ENCODE measurements around the gene CYFIP1.
"Not testable (repeated sequence)": the region's sequence is repeated elsewhere in the genome, so short reads cannot be mapped to it uniquely, and the experiment has no call there.

The CYFIP1 gene

GRCh38 chr15:22992024-22992326 lies 11.8 kb upstream of the CYFIP1 start:
- Histone ChIP-seq H3K9me3 (ENCODE audit: insufficient read depth, low read length) (no peaks in the 10 kb centered on the region), H4K20me1 (ENCODE audit: insufficient read depth, low read length) (no peaks in the 10 kb centered on the region), H3K4me3 (ENCODE audit: low read length) (no peak overlapping the region), H3K27ac (ENCODE audit: low read length) (no peak overlapping the region), H3K4me1 (ENCODE audit: low read length) (no peaks in the 10 kb centered on the region), H3K9ac (ENCODE audit: low read length) (no peak overlapping the region), H3K4me2 (ENCODE audit: low read length) (no peak overlapping the region), H3K79me2 (ENCODE audit: low read length) (no peaks in the 10 kb centered on the region), H3K36me3 (replicated peaks; ENCODE audit: low read depth, low read length) (peaks cover 7% of the 10 kb centered on the region), H3K27me3 (ENCODE audit: low read depth, low read length) (no peaks in the 10 kb centered on the region), H2AFZ (ENCODE audit: low read depth, low read length) (no peak overlapping the region)
- no peak for TF ChIP-seq CTCF (IDR thresholded peaks at IDR 0.05; ENCODE audit: low read depth, low read length)
- no peak for TF ChIP-seq EZH2phosphoT487 (IDR thresholded peaks at IDR 0.05; ENCODE audit: low read depth)

- no peak for TF ChIP-seq EZH2phosphoT487 (IDR thresholded peaks at IDR 0.05; ENCODE audit: low read depth)
- TF ChIP-seq CTCF (IDR thresholded peaks at IDR 0.05; ENCODE audit: low read depth, low read length): no peak
- H3K79me2 ChIP-seq (ENCODE audit: low read length): no peaks in the 10 kb centered on the region
- no peak overlapping the region for H3K4me2 ChIP-seq (ENCODE audit: low read length)
Observed at GRCh38 chr15:22989576-22990477, 9.7 kb upstream of the CYFIP1 start.

GRCh38 chr15:22988811-22989210 lies 8.6 kb upstream of the CYFIP1 start:
- H3K9ac ChIP-seq (ENCODE audit: low read length): no peak overlapping the region
- no peaks in the 10 kb centered on the region for H3K4me1 ChIP-seq (ENCODE audit: low read length)
- H3K27ac ChIP-seq (ENCODE audit: low read length): no peak overlapping the region
- no peak overlapping the region for H3K4me2 ChIP-seq (ENCODE audit: low read length)
- no peak overlapping the region for H3K4me3 ChIP-seq (ENCODE audit: low read length)
- no peak overlapping the region for H2AFZ ChIP-seq (ENCODE audit: low read depth, low read length)
- H3K79me2 ChIP-seq (ENCODE audit: low read length): no peaks in the 10 kb centered on the region
- H4K20me1 ChIP-seq (ENCODE audit: insufficient read depth, low read length): no peaks in the 10 kb centered on the region
- no peak for TF ChIP-seq CTCF (IDR thresholded peaks at IDR 0.05; ENCODE audit: low read depth, low read length)
- no peak for TF ChIP-seq EZH2phosphoT487 (IDR thresholded peaks at IDR 0.05; ENCODE audit: low read depth)
- no peaks in the 10 kb centered on the region for H3K36me3 ChIP-seq (replicated peaks; ENCODE audit: low read depth, low read length)
- no peaks in the 10 kb centered on the region for H3K9me3 ChIP-seq (ENCODE audit: insufficient read depth, low read length)
- no peaks in the 10 kb centered on the region for H3K27me3 ChIP-seq (ENCODE audit: low read depth, low read length)

More at GRCh38 chr15:22989576-22990477, 9.7 kb upstream of the CYFIP1 start:
- H2AFZ ChIP-seq (ENCODE audit: low read depth, low read length): no peak overlapping the region
- no peaks in the 10 kb centered on the region for H3K9me3 ChIP-seq (ENCODE audit: insufficient read depth, low read length)
- peaks cover 4% of the 10 kb centered on the region for H3K36me3 ChIP-seq (replicated peaks; ENCODE audit: low read depth, low read length)
- H4K20me1 ChIP-seq (ENCODE audit: insufficient read depth, low read length): no peaks in the 10 kb centered on the region
- no peaks in the 10 kb centered on the region for H3K4me1 ChIP-seq (ENCODE audit: low read length)
- H3K27ac ChIP-seq (ENCODE audit: low read length): no peak overlapping the region
- no peak overlapping the region for H3K9ac ChIP-seq (ENCODE audit: low read length)
- no peak overlapping the region for H3K4me3 ChIP-seq (ENCODE audit: low read length)
- no peaks in the 10 kb centered on the region for H3K27me3 ChIP-seq (ENCODE audit: low read depth, low read length)

- H3K4me2 ChIP-seq (ENCODE audit: low read length); H3K9me3 ChIP-seq (ENCODE audit: insufficient read depth, low read length); H4K20me1 ChIP-seq (ENCODE audit: insufficient read depth, low read length); H3K79me2 ChIP-seq (ENCODE audit: low read length); H2AFZ ChIP-seq (ENCODE audit: low read depth, low read length); H3K4me3 ChIP-seq (ENCODE audit: low read length); H3K4me1 ChIP-seq (ENCODE audit: low read length); H3K27ac ChIP-seq (ENCODE audit: low read length); H3K36me3 ChIP-seq (replicated peaks; ENCODE audit: low read depth, low read length); H3K27me3 ChIP-seq (ENCODE audit: low read depth, low read length); H3K9ac ChIP-seq (ENCODE audit: low read length): not testable (repeated sequence)
Observed at GRCh38 chr15:22981931-22982330, 1.8 kb upstream of the CYFIP1 start.
